HG03439 (cell line): ENCODE data around the gene LRRC56.

ENCODE experiments used
- ATAC-seq: cut with Tn5 transposase; IDR thresholded peaks from one replicate; pipeline ENCODE4 v1.9.1; 2021; ENCODE audit warnings: mild to moderate bottlenecking, moderate library complexity; ENCODE audit not compliant: unreplicated experiment

Gene LRRC56

GRCh38 chr11:537622-538430 lies 499 bp downstream of the LRRC56 start:
- no peak for ATAC-seq

GRCh38 chr11:538431-539051 lies 1.2 kb downstream of the LRRC56 start:
- ATAC-seq = no peak

- no peak for ATAC-seq
These were observed 2.7 kb downstream of the LRRC56 start for GRCh38 chr11:539971-540481.

GRCh38 chr11:540583-541432 lies 3.5 kb downstream of the LRRC56 start:
- no peak for ATAC-seq

- no peak for ATAC-seq
These were observed 4.1 kb downstream of the LRRC56 start for GRCh38 chr11:541433-541885.

GRCh38 chr11:544817-545166 lies 7.5 kb downstream of the LRRC56 start:
- no peak for ATAC-seq

- ATAC-seq = no peak
These were observed 7.8 kb downstream of the LRRC56 start for GRCh38 chr11:545171-545570.

GRCh38 chr11:548700-549603 lies 11.6 kb downstream of the LRRC56 start:
- ATAC-seq = no peak

- no peak for ATAC-seq
These were observed 12.9 kb downstream of the LRRC56 start for GRCh38 chr11:550021-550745.

- no peak for ATAC-seq
These were observed 13.4 kb downstream of the LRRC56 start for GRCh38 chr11:550746-551085.

- no peak for ATAC-seq
These were observed 13.8 kb downstream of the LRRC56 start for GRCh38 chr11:551131-551530.

GRCh38 chr11:551596-551995 lies 14.3 kb downstream of the LRRC56 start:
- no peak for ATAC-seq

- ATAC-seq = no peak
These were observed 16.0 kb downstream of the LRRC56 start for GRCh38 chr11:553083-553987.

GRCh38 chr11:553988-554340 lies 16.6 kb downstream of the LRRC56 start:
- no peak for ATAC-seq

- ATAC-seq = no peak
These were observed 17.3 kb downstream of the LRRC56 start for GRCh38 chr11:554428-555226.

GRCh38 chr11:555227-555779 lies 18.0 kb downstream of the LRRC56 start:
- no peak for ATAC-seq

- ATAC-seq = no peak
These were observed 18.7 kb downstream of the LRRC56 start for GRCh38 chr11:555780-556661.
